GM13976 (cell line): ENCODE results near the gene B4GALT2.

ENCODE experiments used
- DNase-seq: peaks from one replicate; pipeline ENCODE4 v3.0.0; 2012; ENCODE audit warnings: low spot score
- CTCF ChIP-seq: IDR thresholded peaks from 2 replicates; pipeline ENCODE4 v1.5.1; 2012; ENCODE audit warnings: borderline replicate concordance, mild to moderate bottlenecking; ENCODE audit not compliant: insufficient read depth; ENCODE audit errors: extremely low read depth, missing control alignments, control extremely low read depth
- in situ Hi-C: fragments of 300-500 bp; cut with MboI; formaldehyde crosslinking; loops from one replicate; pipeline ENCODE4 v1.12.0; 2022; ENCODE audit warnings: low sequenced_read_pairs, mixed read lengths, inconsistent platforms; ENCODE audit not compliant: unreplicated experiment

B4GALT2 gene

GRCh38 chr1:44034423-44034822, 55.4 kb downstream of the B4GALT2 start:
- in situ Hi-C loops, result no loop called here
- no peak for DNase-seq
- TF ChIP-seq CTCF, result no peak

- TF ChIP-seq CTCF, result no peak
- in situ Hi-C loops, result loop anchor here (5.0 kb wide), 1 partner anchor 33 kb away; no protein-coding TSS in a partner anchor
- DNase-seq, result no peak
Observed at GRCh38 chr1:44034976-44035716, 56.1 kb downstream of the B4GALT2 start.

- DNase-seq, result peak; percentile 8
- TF ChIP-seq CTCF, result no peak
- in situ Hi-C loops, result loop anchor here (5.0 kb wide), 1 partner anchor 34 kb away; no protein-coding TSS in a partner anchor
Observed at GRCh38 chr1:44035726-44036408, 56.9 kb downstream of the B4GALT2 start.

- in situ Hi-C loops, result loop anchor here (5.0 kb wide), 1 partner anchor 34 kb away; no protein-coding TSS in a partner anchor
- DNase-seq, result peak; percentile 76
- TF ChIP-seq CTCF, result peak; percentile 93
Observed at GRCh38 chr1:44036409-44037139, 57.6 kb downstream of the B4GALT2 start.

GRCh38 chr1:44037154-44037553, 58.1 kb downstream of the B4GALT2 start:
- in situ Hi-C loops, result loop anchor here (5.0 kb wide), 1 partner anchor 35 kb away; no protein-coding TSS in a partner anchor
- no peak for DNase-seq
- TF ChIP-seq CTCF, result no peak
